ENCODE data around the gene GOT2. TPM values are rescaled to one million over a fixed set of nuclear protein-coding genes. Genes with fewer than 3 reads are reported as not detected.
A peak's percentile ranks its signal among the peaks of the same experiment; 100 is the strongest.

Gene GOT2
- total and polyA plus RNA-seq, 2 of the 8 experiments (the other 6 are each of a cell fraction or from before 2014, with no cell fraction given), result 62.9 to 223 TPM

GRCh38 chr16:58733671-58734458 is at the start of gene GOT2 (continued):
- TF ChIP-seq SIRT6 (IDR thresholded peaks at IDR 0.05; ENCODE audit: low read length), result no peak
- TF ChIP-seq SUZ12 (IDR thresholded peaks at IDR 0.05; ENCODE audit: low read length), result no peak
- TF ChIP-seq POLR2A (IDR thresholded peaks at IDR 0.05; ENCODE audit: control extremely low read depth in 1 of 2, low read depth in 2 of 2, low read length in 2 of 2), result peak; percentile 81 to 87
- no peak for TF ChIP-seq RNF2 (IDR thresholded peaks at IDR 0.05; ENCODE audit: borderline replicate concordance, low read depth, low read length, missing control alignments, poor library complexity, severe bottlenecking)
- peak; percentile 91 for TF ChIP-seq POLR2AphosphoS5 (IDR thresholded peaks at IDR 0.05; ENCODE audit: low read depth, low read length)
- no peak for TF ChIP-seq TCF12 (IDR thresholded peaks at IDR 0.05; ENCODE audit: low read depth, low read length)
- TF ChIP-seq EGR1 (IDR thresholded peaks at IDR 0.05; ENCODE audit: borderline replicate concordance, low read depth, low read length), result peak; percentile 88
- no peak for TF ChIP-seq USF2 (IDR thresholded peaks at IDR 0.05; ENCODE audit: low read length)
- no peak for TF ChIP-seq SP4 (IDR thresholded peaks at IDR 0.05; ENCODE audit: low read length)
- TF ChIP-seq SP2 (IDR thresholded peaks at IDR 0.05; ENCODE audit: low read length), result peak; percentile 83
- TF ChIP-seq BACH1 (IDR thresholded peaks at IDR 0.05; ENCODE audit: low read length), result peak; percentile 93
